ENCODE data around the gene FST. TPM values are rescaled to one million over a fixed set of nuclear protein-coding genes. Genes with fewer than 3 reads are reported as not detected.

FST gene
- polyA plus RNA-seq, 1 experiment: 121 TPM

DNA sequence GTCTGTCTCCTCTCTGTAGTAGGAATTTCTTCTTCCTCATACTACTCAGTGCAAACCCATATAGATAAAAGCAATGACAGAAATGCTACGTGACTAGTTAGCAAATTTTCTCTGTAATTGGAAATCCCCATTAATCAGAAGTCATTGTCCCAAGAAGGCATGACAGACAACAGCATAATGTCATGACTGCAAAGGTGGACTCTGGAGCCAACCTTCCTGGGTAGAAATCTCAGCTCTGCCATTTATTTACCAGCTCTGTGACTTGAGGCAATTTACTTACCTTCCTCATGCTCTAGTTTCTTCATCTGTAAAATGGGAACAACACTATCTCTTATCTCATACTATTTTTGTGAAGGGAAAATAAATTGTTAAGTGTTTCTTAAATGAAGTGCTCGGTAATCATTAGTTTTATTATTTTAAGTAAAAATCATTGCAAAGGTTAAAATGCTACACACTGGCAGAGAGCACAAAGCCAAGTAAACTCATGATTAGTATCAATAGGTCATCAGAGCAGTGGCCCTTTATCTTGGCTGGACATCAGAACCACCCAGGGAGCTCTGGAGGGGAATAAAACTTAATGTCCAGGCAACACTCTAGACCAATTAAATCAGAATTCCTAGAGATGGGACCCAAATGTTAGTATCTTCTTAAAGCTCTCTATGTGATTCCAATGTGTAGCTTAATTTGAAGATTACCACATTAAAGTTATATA lies 43.8 kb upstream of the FST start:
- H3K4me3 ChIP-seq (ENCODE audit: low read depth, low read length): no peak overlapping the region
- no peaks in the 10 kb centered on the region for H3K27me3 ChIP-seq (ENCODE audit: control insufficient read depth, insufficient read depth, low read length)
- ChIA-PET CTCF (interaction anchor here (0.6 to 0.9 kb wide), 2 partner anchors 265 to 596 kb away, joined by 3 read pairs; no protein-coding TSS in a partner anchor), POLR2A (interaction anchor here (0.5 kb wide), 1 partner anchor 44 kb away, joined by 3 read pairs; no protein-coding TSS in a partner anchor)
- no peaks in the 10 kb centered on the region for H3K9me3 ChIP-seq (ENCODE audit: control insufficient read depth, insufficient read depth, low read length)
- no peak for DNase-seq (ENCODE audit: low read depth, low spot score)
- TF ChIP-seq, protein P1, sequence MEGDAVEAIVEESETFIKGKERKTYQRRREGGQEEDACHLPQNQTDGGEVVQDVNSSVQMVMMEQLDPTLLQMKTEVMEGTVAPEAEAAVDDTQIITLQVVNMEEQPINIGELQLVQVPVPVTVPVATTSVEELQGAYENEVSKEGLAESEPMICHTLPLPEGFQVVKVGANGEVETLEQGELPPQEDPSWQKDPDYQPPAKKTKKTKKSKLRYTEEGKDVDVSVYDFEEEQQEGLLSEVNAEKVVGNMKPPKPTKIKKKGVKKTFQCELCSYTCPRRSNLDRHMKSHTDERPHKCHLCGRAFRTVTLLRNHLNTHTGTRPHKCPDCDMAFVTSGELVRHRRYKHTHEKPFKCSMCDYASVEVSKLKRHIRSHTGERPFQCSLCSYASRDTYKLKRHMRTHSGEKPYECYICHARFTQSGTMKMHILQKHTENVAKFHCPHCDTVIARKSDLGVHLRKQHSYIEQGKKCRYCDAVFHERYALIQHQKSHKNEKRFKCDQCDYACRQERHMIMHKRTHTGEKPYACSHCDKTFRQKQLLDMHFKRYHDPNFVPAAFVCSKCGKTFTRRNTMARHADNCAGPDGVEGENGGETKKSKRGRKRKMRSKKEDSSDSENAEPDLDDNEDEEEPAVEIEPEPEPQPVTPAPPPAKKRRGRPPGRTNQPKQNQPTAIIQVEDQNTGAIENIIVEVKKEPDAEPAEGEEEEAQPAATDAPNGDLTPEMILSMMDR (IDR thresholded peaks at IDR 0.05; ENCODE audit: low read depth, low read length): no peak
- no peak overlapping the region for H3K27ac ChIP-seq (ENCODE audit: low read depth, low read length)

DNA sequence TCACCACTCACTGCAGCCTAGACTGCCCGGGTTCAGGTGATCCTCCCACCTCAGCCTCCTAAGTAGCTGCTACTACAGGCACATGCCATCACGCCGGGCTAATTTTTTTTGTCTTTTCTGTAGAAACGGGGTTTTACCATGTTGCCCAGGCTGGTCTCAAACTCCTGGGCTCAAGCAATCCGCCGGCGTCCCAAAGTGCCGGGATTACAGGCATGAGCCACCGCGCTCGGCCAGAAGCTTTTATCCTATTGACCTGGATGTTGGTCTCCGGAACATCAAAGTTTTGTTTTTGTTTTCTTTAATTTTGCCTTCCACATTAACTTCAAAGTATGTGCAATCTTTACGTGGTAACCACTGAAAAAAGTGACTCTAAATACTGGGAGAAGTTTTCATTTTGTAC lies 42.4 kb upstream of the FST start:
- ChIA-PET POLR2A (no interaction called here), CTCF (interaction anchor here (0.5 kb wide), 1 partner anchor 699 kb away, joined by 3 read pairs; no protein-coding TSS in a partner anchor)
- Histone ChIP-seq H3K9me3 (ENCODE audit: control insufficient read depth, insufficient read depth, low read length) (no peaks in the 10 kb centered on the region), H3K4me3 (ENCODE audit: low read depth, low read length) (no peak overlapping the region), H3K27me3 (ENCODE audit: control insufficient read depth, insufficient read depth, low read length) (no peaks in the 10 kb centered on the region), H3K27ac (ENCODE audit: low read depth, low read length) (no peak overlapping the region)
- no peak for DNase-seq (ENCODE audit: low read depth, low spot score)
- TF ChIP-seq, protein P1 (IDR thresholded peaks at IDR 0.05; ENCODE audit: low read depth, low read length): no peak

DNA sequence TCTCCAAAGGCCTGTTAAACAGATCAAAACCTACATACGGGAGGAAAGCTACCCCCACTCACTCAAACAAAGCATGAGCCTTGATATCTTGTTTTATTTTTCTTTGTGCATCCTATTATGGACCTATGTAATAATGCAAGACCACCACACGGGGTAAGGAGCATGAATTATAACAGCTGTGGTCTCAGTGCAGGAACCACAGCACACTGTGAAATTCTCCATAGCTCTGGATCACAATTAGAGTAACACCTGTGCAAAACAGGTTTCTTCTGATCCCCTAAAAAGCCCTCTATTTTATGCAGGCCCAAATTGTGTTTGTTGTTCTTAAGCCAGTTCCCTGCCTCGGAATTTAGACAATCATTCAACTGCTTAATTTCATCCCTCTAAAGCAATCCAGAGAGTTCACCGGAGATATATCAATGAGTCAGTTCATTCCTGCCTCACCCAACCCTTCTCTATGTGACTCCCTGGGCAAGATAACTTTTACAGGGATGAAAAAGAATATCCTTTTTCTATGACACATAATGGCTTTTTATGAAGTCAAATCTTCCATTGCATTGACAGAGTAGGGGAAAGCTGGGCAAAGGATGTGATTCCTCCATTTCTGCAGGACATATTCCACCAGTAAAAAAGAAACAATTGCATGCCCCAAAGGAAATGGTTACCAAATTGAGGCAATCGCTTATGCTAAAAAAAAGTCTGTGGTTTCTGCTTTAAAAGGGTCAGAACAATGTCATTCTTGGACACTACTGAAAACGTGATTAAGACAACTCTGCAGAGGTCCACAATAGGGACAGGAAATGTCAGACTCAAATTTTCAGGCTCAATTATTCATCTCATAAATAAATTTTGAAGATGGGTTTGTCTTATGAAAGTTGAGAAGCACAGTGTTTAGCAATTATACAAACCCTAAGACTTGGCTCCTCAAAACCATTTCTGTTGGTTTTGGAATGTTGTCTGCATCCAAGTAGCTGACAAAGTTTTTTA lies 41.6 kb upstream of the FST start:
- TF ChIP-seq, protein P1 (IDR thresholded peaks at IDR 0.05; ENCODE audit: low read depth, low read length): no peak
- Histone ChIP-seq H3K9me3 (ENCODE audit: control insufficient read depth, insufficient read depth, low read length) (no peaks in the 10 kb centered on the region), H3K27me3 (ENCODE audit: control insufficient read depth, insufficient read depth, low read length) (no peaks in the 10 kb centered on the region), H3K27ac (ENCODE audit: low read depth, low read length) (no peak overlapping the region), H3K4me3 (ENCODE audit: low read depth, low read length) (no peak overlapping the region)
- ChIA-PET CTCF (interaction anchor here (0.5 to 0.6 kb wide), 2 partner anchors 44 to 698 kb away, joined by 3 read pairs; no protein-coding TSS in a partner anchor), POLR2A (no interaction called here)
- no peak for DNase-seq (ENCODE audit: low read depth, low spot score)

DNA sequence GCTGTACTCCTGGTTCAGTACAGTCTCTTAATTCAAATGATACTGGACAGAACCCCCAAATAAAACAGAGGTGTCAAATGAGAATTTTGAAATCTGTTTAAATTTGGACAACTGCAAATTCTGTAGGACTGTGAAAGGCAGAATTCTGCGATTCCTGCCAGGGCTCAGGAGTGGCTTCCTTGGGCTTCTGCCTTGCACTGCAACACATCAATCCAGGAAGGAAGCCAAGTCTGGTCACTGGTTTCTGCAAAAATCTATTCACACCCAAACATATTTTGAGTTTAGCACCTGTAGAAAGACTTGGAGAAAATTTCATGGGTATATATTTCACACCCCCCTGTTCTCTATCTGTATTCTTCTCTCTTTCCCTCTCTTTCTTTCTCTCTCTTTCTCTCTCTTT lies 37.5 kb upstream of the FST start:
- TF ChIP-seq, protein P1 (IDR thresholded peaks at IDR 0.05; ENCODE audit: low read depth, low read length): no peak
- H3K27ac ChIP-seq (ENCODE audit: low read depth, low read length): no peak overlapping the region
- POLR2A ChIA-PET: no interaction called here

More for the DNA sequence above, 37.5 kb upstream of the FST start:
- Histone ChIP-seq H3K9me3 (ENCODE audit: control insufficient read depth, insufficient read depth, low read length) (no peaks in the 10 kb centered on the region), H3K27me3 (ENCODE audit: control insufficient read depth, insufficient read depth, low read length) (no peaks in the 10 kb centered on the region), H3K4me3 (ENCODE audit: low read depth, low read length) (no peak overlapping the region)
- DNase-seq (ENCODE audit: low read depth, low spot score): no peak
- CTCF ChIA-PET: no interaction called here

Data from AG04450 (cell line).